SH-SY5Y (cell line): ENCODE measurements around the gene HOXB7.

Experiments
- GATA2 ChIP-seq: IDR thresholded peaks from 2 replicates; pipeline ENCODE4 v1.6.1; 2011; ENCODE audit warnings: mild to moderate bottlenecking, low read depth, low read length
- GATA3 ChIP-seq: IDR thresholded peaks from 2 replicates; pipeline ENCODE4 v1.6.1; 2011; ENCODE audit warnings: low read depth, mild to moderate bottlenecking, low read length, moderate library complexity

GRCh38 chr17:48621410-48622392 is 10.9 kb upstream of the HOXB7 start:
- TF ChIP-seq GATA2 (no peak), GATA3 (no peak)
